Lung (tissue), 12 donors: Measurements from ENCODE around the gene NR2F1-AS1. TPM values are rescaled to one million over a fixed set of nuclear protein-coding genes. Genes with fewer than 3 reads are reported as not detected.
"Not testable (repeated sequence)": the region's sequence is repeated elsewhere in the genome, so short reads cannot be mapped to it uniquely, and the experiment has no call there.

Source experiments
- ATAC-seq: fragments of 200-7000 bp; cut with Tn5 transposase; one replicate; pipeline ENCODE4 v1.9.1; 2020; ENCODE audit warnings: moderate number of reproducible peaks; ENCODE audit not compliant: insufficient read depth, low FRiP score
- DNase-seq, 3 donors: peaks; one replicate each; pipeline ENCODE4 v3.0.0-alpha.2; 2013 to 2017
- H3K27ac ChIP-seq, 2 donors: one replicate each; pipeline ENCODE4 v1.5.1; 2013; ENCODE audit warnings: mild to moderate bottlenecking in 2 of 2, moderate library complexity in 2 of 2, control low read depth in 1 of 2, inconsistent platforms in 1 of 2, low read depth in 1 of 2, low read length in 1 of 2
- H3K27me3 ChIP-seq, 3 donors: one replicate each; pipeline ENCODE4 v1.5.1; 2013; ENCODE audit warnings: low read length in 2 of 3; ENCODE audit not compliant: control insufficient read depth in 3 of 3, insufficient read depth in 3 of 3
- H3K36me3 ChIP-seq, 4 donors: one replicate each; pipeline ENCODE4 v1.5.1; 2013; ENCODE audit warnings: low read length in 4 of 4, mild to moderate bottlenecking in 1 of 4, moderate library complexity in 1 of 4; ENCODE audit not compliant: control insufficient read depth in 4 of 4, insufficient read depth in 4 of 4
- H3K4me1 ChIP-seq, 5 donors: one replicate each; pipeline ENCODE4 v1.5.1; 2013; ENCODE audit warnings: low read length in 5 of 5, mild to moderate bottlenecking in 2 of 5, moderate library complexity in 1 of 5; ENCODE audit not compliant: control insufficient read depth in 5 of 5, insufficient read depth in 5 of 5
- H3K4me3 ChIP-seq: one replicate; pipeline ENCODE4 v1.5.1; 2013; ENCODE audit warnings: mild to moderate bottlenecking, control low read depth, moderate library complexity
- H3K9ac ChIP-seq, 2 donors: one replicate each; pipeline ENCODE4 v1.5.1; 2013; ENCODE audit warnings: low read length in 2 of 2, control low read depth in 1 of 2; ENCODE audit not compliant: insufficient read depth in 1 of 2
- H3K9me3 ChIP-seq, 4 donors: one replicate each; pipeline ENCODE4 v1.5.1; 2013; ENCODE audit warnings: low read length in 3 of 4, mild to moderate bottlenecking in 1 of 4, moderate library complexity in 1 of 4; ENCODE audit not compliant: control insufficient read depth in 4 of 4, insufficient read depth in 3 of 4
- CTCF ChIP-seq: IDR thresholded peaks from 2 replicates; pipeline ENCODE4 v1.5.1; 2012; ENCODE audit warnings: mild to moderate bottlenecking; ENCODE audit errors: control extremely low read depth, extremely low read depth
- whole genome bisulfite sequencing, 2 donors: extraction: QIAGEN DNeasy Blood & Tissue Kit; methylation state at CpG; one replicate each; pipeline ENCODE4 v1.1.7; 2013; 5-methylcytosine and 5-hydroxymethylcytosine counted together
- polyA plus RNA-seq, 2 donors: library from polyadenylated mRNA; stranded (reverse); fragments of 200-250 nt; gene quantifications; one replicate each; pipeline ENCODE4 v1.2.1, GENCODE V29; 2013
- total RNA-seq, 2 donors: library from RNA; depleted of rRNA in 1 of 2; stranded (reverse); fragments of >200 nt in 1 of 2; gene quantifications; one replicate each; pipeline ENCODE4 v1.2.1, GENCODE V29; 2014 to 2021
- donor health status: control.
- donor health status: control.
- donor health status: Bipolar disorder and iron deficiency.
- donor health status: healthy.
- donor health status: DM: yes; HTN: yes; CAD: no.

Gene NR2F1-AS1
- total and polyA plus RNA-seq, 4 donors = 3.6 to 50.0 (median 10.9) TPM

- H3K36me3 ChIP-seq = peaks cover 0 to 15% (median 6%) of the 10 kb centered on the region in 4 donors
- H3K4me3 ChIP-seq = no peak overlapping the region
- WGBS, 2 donors = 87 to 95% methylated on average over 2 of the region's 2 CpGs
Observed at GRCh38 chr5:93557021-93557604, 23.9 kb downstream of the NR2F1-AS1 start.

GRCh38 chr5:93549594-93549993 is 31.4 kb downstream of the NR2F1-AS1 start:
- ATAC-seq, H3K9ac ChIP-seq, H3K27me3 ChIP-seq, DNase-seq, H3K9me3 ChIP-seq, H3K27ac ChIP-seq, H3K4me1 ChIP-seq, H3K4me3 ChIP-seq, H3K36me3 ChIP-seq: not testable (repeated sequence)
- 91 to 96% methylated on average over 3 of the region's 3 CpGs for WGBS, 2 donors

More at GRCh38 chr5:93557021-93557604, 23.9 kb downstream of the NR2F1-AS1 start:
- no peak overlapping the region for H3K27ac ChIP-seq
- no peak for TF ChIP-seq CTCF
- peak in 2 of 3 donors; percentile 78 to 83 for DNase-seq
- no peak for ATAC-seq
- H3K9ac ChIP-seq = no peak overlapping the region
- H3K27me3 ChIP-seq = no peaks in the 10 kb centered on the region
- peaks cover 0 to 9% (median 0%) of the 10 kb centered on the region in 5 donors for H3K4me1 ChIP-seq
- H3K9me3 ChIP-seq = peaks cover 0 to 9% (median 2%) of the 10 kb centered on the region in 4 donors

GRCh38 chr5:93545872-93546271 is 35.1 kb downstream of the NR2F1-AS1 start:
- ATAC-seq (no peak), DNase-seq (no peak)
- no peak for TF ChIP-seq CTCF
- no peaks in the 10 kb centered on the region for H3K27me3 ChIP-seq
- WGBS, 2 donors = 70 to 76% methylated on average over 4 of the region's 4 CpGs
- H3K4me1 ChIP-seq = peaks cover 0 to 5% (median 0%) of the 10 kb centered on the region in 5 donors
- H3K4me3 ChIP-seq = no peak overlapping the region
- H3K36me3 ChIP-seq = peaks cover 0 to 19% (median 5%) of the 10 kb centered on the region in 4 donors
- H3K27ac ChIP-seq = no peak overlapping the region
- H3K9ac ChIP-seq = no peak overlapping the region
- H3K9me3 ChIP-seq = no peaks in the 10 kb centered on the region

- WGBS, 2 donors = 34 to 55% methylated on average over 4 of the region's 4 CpGs
- Histone ChIP-seq H3K27me3 (no peaks in the 10 kb centered on the region), H3K4me3 (no peak overlapping the region), H3K9me3 (peaks cover 0 to 3% (median 0%) of the 10 kb centered on the region in 4 donors), H3K36me3 (peaks cover 0 to 15% (median 7%) of the 10 kb centered on the region in 4 donors), H3K27ac (peak overlapping the region in 1 of 2 donors; percentile 39), H3K4me1 (peaks cover 0 to 20% (median 0%) of the 10 kb centered on the region in 5 donors), H3K9ac (no peak overlapping the region)
- DNase-seq = peak; percentile 94 to 98 (median 98)
- TF ChIP-seq CTCF = no peak
- no peak for ATAC-seq
Observed at GRCh38 chr5:93532370-93532769, 48.6 kb downstream of the NR2F1-AS1 start.

- ATAC-seq, H3K9ac ChIP-seq, H3K4me1 ChIP-seq, H3K27me3 ChIP-seq, H3K27ac ChIP-seq, DNase-seq, H3K4me3 ChIP-seq: not testable (repeated sequence)
- 86 to 91% methylated on average over 3 of the region's 3 CpGs for WGBS, 2 donors
- peaks cover 3 to 12% (median 7%) of the 10 kb centered on the region in 4 donors for H3K9me3 ChIP-seq
- peaks cover 0 to 42% (median 21%) of the 10 kb centered on the region in 4 donors for H3K36me3 ChIP-seq
Observed at GRCh38 chr5:93521815-93522214, 59.2 kb downstream of the NR2F1-AS1 start.
